MCF 10A (cell line): ENCODE results near the gene VPS4A. TPM values are rescaled to one million over a fixed set of nuclear protein-coding genes. Genes with fewer than 3 reads are reported as not detected.
A peak's percentile ranks its signal among the peaks of the same experiment; 100 is the strongest.

ENCODE experiments used
- BruUV-seq: library from RNA; stranded (reverse); fragments of 400-500 nt; replicated peaks from 2 replicates; lab custom pipeline; 2021; lab: Mats Ljungman, UMichigan
- CTCF ChIA-PET: fragments of 300-600 bp; sonication (Branson Sonifier 250); formaldehyde crosslinking; extraction: SDS; loops from one replicate; lab custom pipeline; 2021; ENCODE audit warnings: antibody characterized with exemption, inconsistent platforms; lab: Yijun Ruan, JAX
- POLR2A ChIA-PET: fragments of 300-600, 350-650 bp; sonication (Branson Sonifier 250); formaldehyde crosslinking; extraction: SDS; loops from one replicate; lab custom pipeline; 2020; ENCODE audit warnings: antibody characterized with exemption, inconsistent platforms; lab: Yijun Ruan, JAX
- DNase-seq: peaks from one replicate; pipeline ENCODE4 v3.0.0-alpha.2; 2018; ENCODE audit not compliant: unreplicated experiment
- H3K27ac Mint-ChIP-seq: one replicate; pipeline ENCODE4 v1.8.0; 2022; ENCODE audit warnings: mild to moderate bottlenecking, low read depth, mixed read lengths; ENCODE audit not compliant: unreplicated experiment
- H3K27me3 Mint-ChIP-seq: one replicate; pipeline ENCODE4 v1.8.0; 2022; ENCODE audit warnings: mixed read lengths; ENCODE audit not compliant: insufficient read depth, unreplicated experiment
- H3K36me3 Mint-ChIP-seq: one replicate; pipeline ENCODE4 v1.8.0; 2022; ENCODE audit warnings: mild to moderate bottlenecking, moderate library complexity, mixed read lengths; ENCODE audit not compliant: insufficient read depth, unreplicated experiment
- H3K4me1 Mint-ChIP-seq: one replicate; pipeline ENCODE4 v1.8.0; 2022; ENCODE audit warnings: mixed read lengths; ENCODE audit not compliant: insufficient read depth, unreplicated experiment
- H3K4me3 Mint-ChIP-seq: one replicate; pipeline ENCODE4 v1.8.0; 2022; ENCODE audit warnings: mild to moderate bottlenecking, moderate library complexity, mixed read lengths; ENCODE audit not compliant: unreplicated experiment
- H3K9me3 Mint-ChIP-seq: one replicate; pipeline ENCODE4 v1.8.0; 2022; ENCODE audit warnings: mixed read lengths; ENCODE audit not compliant: unreplicated experiment
- intact Hi-C: fragments of 100-400 bp; cut with micrococcal nuclease; formaldehyde crosslinking; loops from 2 replicates; pipeline ENCODE4 v1.14.1; 2022
- total RNA-seq: library from RNA; stranded (reverse); gene quantifications from 2 replicates; pipeline ENCODE4 v1.2.3, GENCODE V29; 2022
- TF ChIP-seq, protein P1 (sequence below): fragments of 200-600 bp; IDR thresholded peaks from one replicate; pipeline ENCODE4 v1.8.0; 2022; ENCODE audit warnings: antibody characterized with exemption, mild to moderate bottlenecking; ENCODE audit not compliant: unreplicated experiment

Gene VPS4A
- total RNA-seq, 1 experiment from 2014 or later, result 38.6 TPM

DNA sequence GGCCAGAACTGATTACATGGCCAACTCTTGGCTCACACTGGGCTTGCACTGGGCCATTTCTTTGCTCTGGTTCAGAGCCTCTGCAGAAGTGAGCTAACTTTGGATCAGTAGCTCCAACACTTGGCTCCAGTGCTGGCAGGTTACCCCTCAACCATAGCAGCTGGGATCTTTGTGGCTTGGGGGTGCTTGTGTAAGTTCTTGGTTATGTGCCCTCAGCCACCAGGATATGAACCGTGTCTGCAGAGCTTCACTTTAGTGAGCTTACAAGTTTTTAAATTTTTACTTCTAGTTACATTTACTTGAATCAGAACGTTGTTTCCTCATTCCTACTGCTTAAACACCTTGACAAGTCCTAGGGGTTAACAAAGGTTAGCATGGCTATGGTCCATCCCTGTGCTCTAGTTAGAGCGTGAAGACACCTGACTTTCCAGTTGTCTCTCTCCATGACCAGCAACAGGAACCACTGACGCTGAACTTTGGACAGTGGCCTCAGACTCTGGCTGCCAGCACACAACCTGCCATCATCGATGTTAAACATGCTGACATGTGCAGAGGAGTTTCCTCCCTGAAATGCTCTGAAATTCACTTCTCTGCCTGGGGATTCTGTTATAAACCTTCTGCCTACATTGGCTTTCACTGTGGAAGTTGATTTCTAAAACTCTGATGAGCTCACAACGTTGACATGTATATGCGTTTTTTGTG lies 15.2 kb downstream of the VPS4A start:
- H3K36me3 Mint-ChIP-seq, result peaks cover 81% of the 10 kb centered on the region
- ChIA-PET CTCF (interaction anchor here (0.6 to 2.1 kb wide), 5 partner anchors 16 to 202 kb away, joined by 3 to 12 read pairs (median 3); no protein-coding TSS in a partner anchor), POLR2A (interaction anchor here (0.6 to 9.0 kb wide), 4 partner anchors 11 to 530 kb away, joined by 3 to 114 read pairs (median 39); partner anchors contain the start of genes COG8, NIP7 and VPS4A)
- H3K4me3 Mint-ChIP-seq, result peak overlapping the region; percentile 31
- no peaks in the 10 kb centered on the region for H3K9me3 Mint-ChIP-seq
- no TSS peak for BruUV-seq
- H3K27me3 Mint-ChIP-seq, result no peaks in the 10 kb centered on the region
- TF ChIP-seq, protein P1, sequence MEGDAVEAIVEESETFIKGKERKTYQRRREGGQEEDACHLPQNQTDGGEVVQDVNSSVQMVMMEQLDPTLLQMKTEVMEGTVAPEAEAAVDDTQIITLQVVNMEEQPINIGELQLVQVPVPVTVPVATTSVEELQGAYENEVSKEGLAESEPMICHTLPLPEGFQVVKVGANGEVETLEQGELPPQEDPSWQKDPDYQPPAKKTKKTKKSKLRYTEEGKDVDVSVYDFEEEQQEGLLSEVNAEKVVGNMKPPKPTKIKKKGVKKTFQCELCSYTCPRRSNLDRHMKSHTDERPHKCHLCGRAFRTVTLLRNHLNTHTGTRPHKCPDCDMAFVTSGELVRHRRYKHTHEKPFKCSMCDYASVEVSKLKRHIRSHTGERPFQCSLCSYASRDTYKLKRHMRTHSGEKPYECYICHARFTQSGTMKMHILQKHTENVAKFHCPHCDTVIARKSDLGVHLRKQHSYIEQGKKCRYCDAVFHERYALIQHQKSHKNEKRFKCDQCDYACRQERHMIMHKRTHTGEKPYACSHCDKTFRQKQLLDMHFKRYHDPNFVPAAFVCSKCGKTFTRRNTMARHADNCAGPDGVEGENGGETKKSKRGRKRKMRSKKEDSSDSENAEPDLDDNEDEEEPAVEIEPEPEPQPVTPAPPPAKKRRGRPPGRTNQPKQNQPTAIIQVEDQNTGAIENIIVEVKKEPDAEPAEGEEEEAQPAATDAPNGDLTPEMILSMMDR, result no peak
- DNase-seq, result no peak
- no peak overlapping the region for H3K27ac Mint-ChIP-seq
- intact Hi-C loops, result no loop called here
- peaks cover 24% of the 10 kb centered on the region for H3K4me1 Mint-ChIP-seq

DNA sequence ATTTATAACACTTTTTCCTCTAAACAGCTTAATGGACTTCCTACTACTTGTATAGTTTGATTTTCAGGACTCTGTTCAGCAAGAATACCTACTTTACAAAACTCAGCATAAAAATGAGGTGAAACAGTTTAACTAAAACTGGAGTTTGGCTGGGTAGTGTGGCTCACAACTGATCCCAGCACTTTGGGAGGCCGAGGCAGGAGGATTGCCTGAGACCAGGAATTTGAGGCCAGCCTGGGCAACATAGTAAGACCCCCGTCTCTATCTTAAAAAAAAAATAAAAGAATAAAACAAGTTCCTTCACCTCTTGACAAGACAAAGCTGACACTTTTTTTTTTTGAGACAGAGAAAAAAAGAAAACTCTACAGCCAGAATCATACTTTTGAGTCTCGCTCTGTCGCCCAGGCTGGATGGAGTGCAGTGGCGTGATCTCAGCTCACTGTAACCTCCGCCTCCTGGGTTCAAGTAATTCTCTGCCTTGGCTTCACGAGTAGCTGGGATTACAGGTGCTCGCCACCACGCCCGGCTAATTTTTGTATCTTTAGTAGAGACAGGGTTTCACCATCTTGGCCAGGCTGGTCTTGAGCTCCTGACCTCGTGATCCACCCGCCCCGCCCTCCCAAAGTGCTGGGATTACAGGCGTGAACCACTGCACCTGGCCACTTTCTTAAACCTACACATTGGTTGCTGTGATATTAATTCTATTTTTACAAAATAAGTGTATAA lies 16.6 kb downstream of the VPS4A start:
- intact Hi-C loops, result no loop called here
- H3K4me3 Mint-ChIP-seq, result peak overlapping the region; percentile 81
- no peaks in the 10 kb centered on the region for H3K27me3 Mint-ChIP-seq
- ChIA-PET CTCF (interaction anchor here (0.5 to 0.6 kb wide), 4 partner anchors 16 to 1951 kb away, joined by 3 to 6 read pairs (median 4); no protein-coding TSS in a partner anchor), POLR2A (interaction anchor here (0.7 to 9.0 kb wide), 5 partner anchors 12 to 237 kb away, joined by 3 to 114 read pairs (median 4); partner anchors contain the start of genes CHTF8, COG8, NIP7 and UTP4)
- no peak overlapping the region for H3K27ac Mint-ChIP-seq
- H3K9me3 Mint-ChIP-seq, result no peaks in the 10 kb centered on the region
- H3K36me3 Mint-ChIP-seq, result peaks cover 81% of the 10 kb centered on the region
- TF ChIP-seq, protein P1, result no peak
- peaks cover 24% of the 10 kb centered on the region for H3K4me1 Mint-ChIP-seq
- BruUV-seq, result no TSS peak
- no peak for DNase-seq

DNA sequence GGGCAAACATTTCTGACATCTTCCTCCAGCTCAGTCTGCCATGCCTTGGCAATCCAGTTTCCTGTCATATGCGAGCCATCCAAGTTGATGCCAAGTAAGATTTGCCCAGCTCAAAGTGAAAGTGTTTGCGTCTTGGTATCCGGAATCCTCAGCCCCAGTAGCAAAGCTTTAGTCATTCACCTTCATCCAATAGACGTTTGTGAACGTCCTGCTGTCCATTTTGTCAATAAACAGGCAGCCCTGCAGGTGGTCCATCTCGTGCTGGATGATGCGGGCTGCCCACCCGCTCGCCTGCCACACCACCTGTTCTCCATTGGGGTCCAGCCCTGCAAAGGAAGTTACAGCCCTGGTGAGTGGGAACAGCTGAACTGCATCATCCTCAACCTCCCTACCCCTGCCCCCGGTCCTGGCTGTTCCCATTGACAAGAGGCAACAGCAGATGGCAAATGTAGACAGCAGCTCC lies 17.7 kb downstream of the VPS4A start:
- Mint-ChIP-seq H3K27me3 (no peaks in the 10 kb centered on the region), H3K4me1 (peaks cover 24% of the 10 kb centered on the region), H3K27ac (peak overlapping the region; percentile 35), H3K9me3 (no peaks in the 10 kb centered on the region), H3K4me3 (peak overlapping the region; percentile 81), H3K36me3 (peaks cover 81% of the 10 kb centered on the region)
- BruUV-seq, result no TSS peak
- ChIA-PET CTCF (interaction anchor here (0.7 to 1.5 kb wide), 5 partner anchors 10 to 330 kb away, joined by 3 to 5 read pairs (median 3); no protein-coding TSS in a partner anchor), POLR2A (interaction anchor here (0.6 to 9.0 kb wide), 15 partner anchors 11 to 1469 kb away, joined by 3 to 114 read pairs (median 4); partner anchors contain the start of genes CHTF8, COG8, NIP7 and SNTB2)
- DNase-seq, result peak; percentile 70
- intact Hi-C loops, result no loop called here
- TF ChIP-seq, protein P1, result no peak
